Colonic mucosa (tissue), 4 donors: ENCODE data around the gene CDSN. TPM values are rescaled to one million over a fixed set of nuclear protein-coding genes. Genes with fewer than 3 reads are reported as not detected.

ENCODE experiments used
- DNase-seq: peaks from one replicate; pipeline ENCODE4 v3.0.0-alpha.2; 2020
- H3K27ac ChIP-seq: fragments of 200-600 bp; one replicate; pipeline ENCODE4 v1.8.0; 2021
- H3K27me3 ChIP-seq: fragments of 200-600 bp; one replicate; pipeline ENCODE4 v1.8.0; 2021
- H3K36me3 ChIP-seq: fragments of 200-600 bp; one replicate; pipeline ENCODE4 v1.8.0; 2021
- H3K4me1 ChIP-seq: fragments of 200-600 bp; one replicate; pipeline ENCODE4 v1.8.0; 2021; ENCODE audit warnings: mild to moderate bottlenecking
- H3K4me3 ChIP-seq: fragments of 200-600 bp; one replicate; pipeline ENCODE4 v1.8.0; 2021
- H3K9ac ChIP-seq, 2 donors: one replicate each; pipeline ENCODE4 v1.7.0; 2013; ENCODE audit warnings: control low read depth in 2 of 2, low read depth in 2 of 2, low read length in 2 of 2
- H3K9me3 ChIP-seq: fragments of 200-600 bp; one replicate; pipeline ENCODE4 v1.8.0; 2021
- intact Hi-C: fragments of 100-400 bp; cut with DNase I; formaldehyde crosslinking; loops from one replicate; pipeline ENCODE4 v1.14.1; 2022
- total RNA-seq, 2 donors: library from RNA; stranded (reverse); fragmentation: NEBNext Ultra II Directional in 1 of 2; extraction: Animal tissue kit (Norgen Biotek cat#: 25700) in 1 of 2; gene quantifications; one replicate each; pipeline ENCODE4 v1.2.1, GENCODE V29; 2021
- TF ChIP-seq, protein P1 (sequence below): fragments of 200-600 bp; IDR thresholded peaks from one replicate; pipeline ENCODE4 v1.8.0; 2022; ENCODE audit warnings: antibody characterized with exemption, mild to moderate bottlenecking
- donor health status: healthy.
- donor health status: DM: no; HTN: no; CAD: no.
- donor health status: DM: no; HTN: no; CAD: no.

Gene CDSN
- total RNA-seq, 2 donors from 2014 or later = not detected

DNA sequence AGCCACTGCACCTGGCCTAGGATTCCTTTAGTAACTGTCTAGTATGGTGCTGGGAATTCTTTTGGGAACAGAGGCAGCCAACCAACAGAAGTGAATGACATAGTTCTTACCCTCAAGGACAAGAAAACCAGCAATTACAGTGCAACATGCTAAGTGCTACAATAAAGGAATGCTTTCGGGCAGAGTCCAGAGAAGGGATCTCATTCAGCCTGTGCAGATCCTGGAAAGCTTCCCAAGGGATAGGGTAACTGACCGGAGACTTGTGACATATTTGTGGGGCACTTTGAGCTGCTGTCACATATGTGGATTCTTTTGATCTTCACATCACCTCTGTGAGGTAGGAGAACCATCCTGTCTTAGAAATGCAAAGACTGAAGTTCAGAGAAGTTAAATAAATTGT, 54.7 kb downstream of the CDSN start:
- no peaks in the 10 kb centered on the region for H3K9me3 ChIP-seq
- H3K27ac ChIP-seq = no peak overlapping the region
- no peak for DNase-seq
- intact Hi-C loops = no loop called here
- no peaks in the 10 kb centered on the region for H3K27me3 ChIP-seq
- no peak overlapping the region for H3K9ac ChIP-seq
- no peaks in the 10 kb centered on the region for H3K4me1 ChIP-seq
- TF ChIP-seq, protein P1, sequence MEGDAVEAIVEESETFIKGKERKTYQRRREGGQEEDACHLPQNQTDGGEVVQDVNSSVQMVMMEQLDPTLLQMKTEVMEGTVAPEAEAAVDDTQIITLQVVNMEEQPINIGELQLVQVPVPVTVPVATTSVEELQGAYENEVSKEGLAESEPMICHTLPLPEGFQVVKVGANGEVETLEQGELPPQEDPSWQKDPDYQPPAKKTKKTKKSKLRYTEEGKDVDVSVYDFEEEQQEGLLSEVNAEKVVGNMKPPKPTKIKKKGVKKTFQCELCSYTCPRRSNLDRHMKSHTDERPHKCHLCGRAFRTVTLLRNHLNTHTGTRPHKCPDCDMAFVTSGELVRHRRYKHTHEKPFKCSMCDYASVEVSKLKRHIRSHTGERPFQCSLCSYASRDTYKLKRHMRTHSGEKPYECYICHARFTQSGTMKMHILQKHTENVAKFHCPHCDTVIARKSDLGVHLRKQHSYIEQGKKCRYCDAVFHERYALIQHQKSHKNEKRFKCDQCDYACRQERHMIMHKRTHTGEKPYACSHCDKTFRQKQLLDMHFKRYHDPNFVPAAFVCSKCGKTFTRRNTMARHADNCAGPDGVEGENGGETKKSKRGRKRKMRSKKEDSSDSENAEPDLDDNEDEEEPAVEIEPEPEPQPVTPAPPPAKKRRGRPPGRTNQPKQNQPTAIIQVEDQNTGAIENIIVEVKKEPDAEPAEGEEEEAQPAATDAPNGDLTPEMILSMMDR = no peak
- no peaks in the 10 kb centered on the region for H3K36me3 ChIP-seq
- no peak overlapping the region for H3K4me3 ChIP-seq

Other genes with a start within 250 kb of the CDSN start
- 100 to 1,000 TPM; 261 to 267 TPM for gene DDR1, start 235.9 kb downstream of the CDSN start, total RNA-seq
- gene GTF2H4, start 212.2 kb downstream of the CDSN start, total RNA-seq = 10 to 100 TPM; 15.8 to 25.7 TPM
- gene VARS2, start 206.2 kb downstream of the CDSN start, total RNA-seq = 10 to 100 TPM; 27.5 to 55.6 TPM
- 1 to 10 TPM in 1 of 2 donors, not detected in 1; 1.3 TPM for gene SFTA2, start 188.3 kb downstream of the CDSN start, total RNA-seq
- gene MUCL3, start 179.5 kb downstream of the CDSN start, total RNA-seq = under 1 TPM in 1 of 2 donors, not detected in 1; 0.30 TPM
- not detected for gene MUC21, start 136.7 kb downstream of the CDSN start, total RNA-seq
- gene MUC22, start 110.0 kb downstream of the CDSN start, total RNA-seq = not detected
- not detected for gene C6orf15, start 7.9 kb downstream of the CDSN start, total RNA-seq
- gene PSORS1C1, start 5.6 kb downstream of the CDSN start, total RNA-seq = 1 to 10 TPM; 2.2 to 5.6 TPM
- not detected for gene PSORS1C2, start 18.6 kb upstream of the CDSN start, total RNA-seq
- gene CCHCR1, start 37.4 kb upstream of the CDSN start, total RNA-seq = 10 to 100 TPM; 31.8 to 55.4 TPM
- gene TCF19, start 38.1 kb upstream of the CDSN start, total RNA-seq = 10 to 100 TPM in 1 of 2 donors, 1 to 10 TPM in 1; 8.8 to 39.6 TPM
- 1 to 10 TPM; 3.4 to 7.0 TPM for gene POU5F1, start 50.2 kb upstream of the CDSN start, total RNA-seq
- 1,000 to 10,000 TPM in 1 of 2 donors, 100 to 1,000 TPM in 1; 576 to 1,321 TPM for gene HLA-C, start 151.6 kb upstream of the CDSN start, total RNA-seq
- gene HLA-B, start 236.7 kb upstream of the CDSN start, total RNA-seq = 1,000 to 10,000 TPM; 1,153 to 3,111 TPM